Adipocyte (in vitro differentiated cells): ENCODE results near the gene KCNJ4.
"Not testable (repeated sequence)": the region's sequence is repeated elsewhere in the genome, so short reads cannot be mapped to it uniquely, and the experiment has no call there.

Experiments used
- DNase-seq: peaks from one replicate; pipeline ENCODE4 v3.0.0-alpha.2; 2015; ENCODE audit warnings: low read depth
- H3K27me3 ChIP-seq: replicated peaks from 2 replicates; pipeline ENCODE4 v1.7.0; 2013; ENCODE audit warnings: mild to moderate bottlenecking, low read length, moderate library complexity; ENCODE audit not compliant: control insufficient read depth, insufficient read depth
- H3K36me3 ChIP-seq: 2 replicates; pipeline ENCODE4 v1.7.0; 2013; ENCODE audit warnings: low read length, mild to moderate bottlenecking, moderate library complexity; ENCODE audit not compliant: control insufficient read depth, insufficient read depth, severe bottlenecking
- H3K4me1 ChIP-seq: 2 replicates; pipeline ENCODE4 v1.7.0; 2013; ENCODE audit warnings: mild to moderate bottlenecking, low read length, moderate library complexity; ENCODE audit not compliant: control insufficient read depth, insufficient read depth
- H3K4me3 ChIP-seq: 2 replicates; pipeline ENCODE4 v1.7.0; 2013; ENCODE audit warnings: mild to moderate bottlenecking, low read length, moderate library complexity
- H3K9ac ChIP-seq: 2 replicates; pipeline ENCODE4 v1.7.0; 2013; ENCODE audit warnings: mild to moderate bottlenecking, low read length, moderate library complexity
- H3K9me3 ChIP-seq: 2 replicates; pipeline ENCODE4 v1.7.0; 2013; ENCODE audit warnings: mild to moderate bottlenecking, low read length, moderate library complexity; ENCODE audit not compliant: control insufficient read depth

KCNJ4 gene

DNA sequence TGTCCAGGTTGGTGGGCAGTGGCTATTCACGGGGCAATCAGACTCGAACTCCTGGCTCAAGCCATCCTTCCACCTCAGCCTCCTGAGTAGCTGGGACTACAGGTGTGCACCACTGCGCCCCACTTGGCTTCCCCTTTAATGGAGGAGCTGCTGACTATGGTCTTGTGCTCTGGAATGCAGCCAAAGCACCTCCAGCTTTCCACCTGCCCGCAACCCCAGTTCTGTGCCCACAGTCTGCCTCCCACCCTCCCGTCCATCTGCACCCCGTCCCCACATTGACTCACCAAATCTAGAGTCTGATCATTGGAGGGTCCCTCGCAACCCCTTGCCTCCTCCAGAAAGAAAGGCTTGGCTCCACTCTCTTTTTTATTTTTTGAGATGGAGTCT is 41.0 kb downstream of the KCNJ4 start:
- Histone ChIP-seq H3K36me3 (no peaks in the 10 kb centered on the region), H3K9ac (no peak overlapping the region), H3K9me3 (no peaks in the 10 kb centered on the region), H3K4me3 (no peak overlapping the region), H3K4me1 (peaks cover 4% of the 10 kb centered on the region), H3K27me3 (peaks cover 11% of the 10 kb centered on the region)
- no peak for DNase-seq

DNA sequence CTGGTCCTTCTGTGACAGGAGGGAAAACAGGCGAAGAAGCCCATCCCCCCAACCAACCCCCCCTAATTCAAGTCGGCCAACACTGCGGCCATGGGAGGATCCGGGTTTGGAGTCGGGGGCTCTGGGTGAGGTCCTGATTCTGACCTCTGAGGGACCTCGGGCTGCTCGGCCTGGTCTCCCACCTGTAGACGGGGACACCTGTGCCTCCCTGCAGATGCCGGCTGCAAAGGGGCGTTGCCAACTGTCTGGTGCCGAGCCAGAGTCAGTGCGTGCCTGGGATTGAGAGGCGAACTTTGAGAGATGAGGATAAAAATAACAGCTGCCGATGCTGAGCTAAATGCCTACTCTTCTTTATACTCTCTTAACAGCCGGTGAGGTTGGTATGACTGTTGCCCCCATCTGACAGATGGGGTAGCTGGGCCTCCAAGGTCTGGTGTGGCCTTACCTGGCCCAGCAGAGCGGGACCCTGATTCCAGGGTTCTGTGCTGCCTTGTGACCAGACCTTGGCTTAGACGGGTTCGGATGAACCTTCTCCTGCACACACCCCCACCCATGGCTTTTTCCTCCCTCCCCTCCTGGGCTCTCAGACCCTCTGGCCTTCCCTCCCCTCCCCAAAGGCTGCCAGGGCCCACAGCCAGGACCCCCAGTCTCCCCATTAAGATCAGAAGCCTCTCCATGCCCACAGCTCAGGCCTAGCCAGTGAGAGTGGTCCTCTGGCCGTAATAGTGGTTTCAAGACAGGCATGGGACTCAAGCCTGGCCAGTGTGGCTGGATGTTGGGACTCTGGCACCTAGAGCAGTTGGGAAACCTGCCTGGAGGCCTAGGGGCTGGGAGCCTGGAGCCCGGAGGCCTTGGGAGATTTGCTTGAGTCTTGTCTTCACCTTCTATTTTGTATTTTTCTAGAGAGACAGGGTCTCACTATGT is 41.7 kb downstream of the KCNJ4 start:
- Histone ChIP-seq H3K9me3 (no peaks in the 10 kb centered on the region), H3K9ac (no peak overlapping the region), H3K27me3 (peaks cover 11% of the 10 kb centered on the region), H3K36me3 (no peaks in the 10 kb centered on the region), H3K4me1 (peaks cover 4% of the 10 kb centered on the region), H3K4me3 (no peak overlapping the region)
- DNase-seq: no peak

DNA sequence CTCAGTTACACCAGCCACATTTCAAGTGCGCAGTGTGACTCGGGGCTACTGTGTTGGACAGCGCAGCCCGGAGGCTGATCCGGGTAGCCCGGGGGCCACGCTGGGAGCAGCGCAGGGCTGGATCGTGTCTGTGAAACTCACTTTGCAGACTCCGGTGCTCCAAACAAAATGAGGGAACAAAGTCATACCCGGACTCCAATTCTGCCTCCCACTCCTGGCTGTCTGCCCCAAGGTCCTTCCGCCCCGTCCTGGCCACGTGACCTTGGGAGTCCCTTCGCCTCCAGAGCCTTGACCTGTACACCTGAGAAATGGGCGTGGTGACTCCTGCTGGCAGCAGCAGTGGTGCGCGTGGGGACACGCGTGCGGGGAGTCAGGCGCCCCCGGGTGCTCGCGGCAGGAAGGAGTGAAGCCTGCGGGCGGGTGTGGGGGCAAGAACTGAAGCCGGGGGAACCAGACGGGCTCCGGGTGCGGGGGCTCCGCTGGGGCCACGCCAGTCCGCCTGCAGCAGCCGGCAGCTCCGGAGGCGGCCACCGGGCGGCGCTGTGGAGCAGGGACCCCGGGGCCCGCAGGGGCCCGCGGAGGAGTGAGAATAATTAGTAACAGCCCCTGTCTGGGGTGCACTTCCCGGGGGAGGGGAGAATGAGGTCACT is 42.4 kb downstream of the KCNJ4 start:
- no peak for DNase-seq
- peak overlapping the region; percentile 19 for H3K4me3 ChIP-seq

DNA sequence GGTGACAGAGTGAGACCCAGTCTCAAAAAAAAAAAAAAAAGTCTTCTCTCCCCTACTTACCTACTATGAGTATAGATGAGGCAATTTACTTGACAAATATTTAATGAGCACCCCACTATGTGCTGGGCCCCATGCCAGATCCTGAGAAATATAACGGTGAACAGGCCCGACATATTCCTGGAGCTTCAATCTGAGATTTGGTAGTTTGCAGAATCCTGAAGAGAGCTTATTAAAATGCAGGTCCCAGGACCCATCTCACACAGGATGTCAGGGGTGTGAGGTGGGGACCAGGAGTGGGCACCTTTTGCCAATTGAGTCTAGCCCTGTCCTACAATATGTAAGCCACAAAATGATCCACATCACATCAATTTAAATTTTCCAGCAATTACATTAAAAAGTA is 44.0 kb downstream of the KCNJ4 start:
- no peak for DNase-seq
- Histone ChIP-seq H3K27me3 (peaks cover 8% of the 10 kb centered on the region), H3K4me3 (no peak overlapping the region), H3K9me3 (no peaks in the 10 kb centered on the region), H3K4me1 (peaks cover 4% of the 10 kb centered on the region), H3K36me3 (no peaks in the 10 kb centered on the region), H3K9ac (no peak overlapping the region)

More for the DNA sequence above, 42.4 kb downstream of the KCNJ4 start:
- H3K4me1 ChIP-seq: peaks cover 4% of the 10 kb centered on the region
- no peaks in the 10 kb centered on the region for H3K36me3 ChIP-seq
- peaks cover 11% of the 10 kb centered on the region for H3K27me3 ChIP-seq
- no peaks in the 10 kb centered on the region for H3K9me3 ChIP-seq
- H3K9ac ChIP-seq: no peak overlapping the region

DNA sequence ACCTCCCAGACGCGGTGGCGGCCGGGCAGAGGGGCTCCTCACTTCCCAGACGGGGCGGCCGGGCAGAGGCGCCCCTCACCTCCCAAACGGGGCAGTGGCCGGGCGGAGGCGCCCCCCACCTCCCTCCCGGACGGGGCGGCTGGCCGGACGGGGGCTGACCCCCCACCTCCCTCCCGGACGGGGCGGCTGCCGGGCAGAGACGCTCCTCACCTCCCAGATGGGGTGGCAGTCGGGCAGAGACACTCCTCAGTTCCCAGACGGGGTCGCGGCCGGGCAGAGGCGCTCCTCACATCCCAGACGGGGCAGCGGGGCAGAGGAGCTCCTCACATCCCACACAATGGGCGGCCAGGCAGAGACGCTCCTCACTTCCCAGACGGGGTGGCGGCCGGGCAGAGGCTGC is 45.1 kb downstream of the KCNJ4 start:
- not testable (repeated sequence) for H3K4me3 ChIP-seq, DNase-seq, H3K36me3 ChIP-seq, H3K4me1 ChIP-seq, H3K27me3 ChIP-seq, H3K9ac ChIP-seq, H3K9me3 ChIP-seq

DNA sequence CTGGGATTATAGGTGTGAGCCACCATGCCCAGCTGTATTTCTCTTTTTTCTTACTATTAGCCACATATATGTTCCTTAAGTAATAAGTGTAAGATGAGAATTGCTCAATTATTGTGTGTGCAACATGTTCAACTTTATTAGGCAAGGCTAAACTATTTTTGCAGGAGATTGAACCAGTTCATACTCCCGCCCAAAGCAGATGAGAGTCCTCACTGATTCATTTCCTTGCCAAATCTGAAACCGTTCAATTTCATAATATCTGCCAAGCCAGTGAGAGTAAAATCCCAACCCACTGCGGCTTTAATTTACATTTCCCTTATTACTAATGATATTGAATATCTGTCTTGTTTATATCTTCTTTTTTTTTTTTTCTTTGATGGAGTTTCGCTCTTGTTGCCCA is 48.4 kb downstream of the KCNJ4 start:
- Histone ChIP-seq H3K4me3 (no peak overlapping the region), H3K4me1 (no peaks in the 10 kb centered on the region), H3K36me3 (no peaks in the 10 kb centered on the region), H3K9me3 (no peaks in the 10 kb centered on the region), H3K27me3 (peaks cover 14% of the 10 kb centered on the region), H3K9ac (no peak overlapping the region)
- no peak for DNase-seq

DNA sequence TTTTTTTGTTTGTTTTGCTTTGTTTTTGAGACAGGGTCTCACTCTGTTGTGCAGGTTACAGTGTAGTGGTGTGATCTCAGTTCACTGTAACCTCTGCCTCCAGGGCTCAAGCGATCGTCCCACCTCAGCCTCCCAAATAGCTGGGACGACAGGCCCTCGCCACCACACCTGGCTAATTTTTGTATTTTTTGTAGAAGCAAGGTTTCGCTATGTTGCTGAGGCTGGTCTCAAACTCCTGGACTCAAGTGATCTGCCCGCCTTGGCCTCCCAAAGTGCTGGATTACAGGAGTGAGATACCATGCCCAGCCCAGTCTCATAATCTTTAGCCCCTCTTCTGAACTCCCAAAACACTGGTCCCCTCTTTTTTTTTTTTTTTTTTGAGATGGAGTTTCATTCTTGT is 50.6 kb downstream of the KCNJ4 start:
- Histone ChIP-seq H3K27me3 (peaks cover 14% of the 10 kb centered on the region), H3K4me3 (no peak overlapping the region), H3K4me1 (peaks cover 11% of the 10 kb centered on the region), H3K9me3 (no peaks in the 10 kb centered on the region), H3K36me3 (no peaks in the 10 kb centered on the region), H3K9ac (no peak overlapping the region)
- no peak for DNase-seq

DNA sequence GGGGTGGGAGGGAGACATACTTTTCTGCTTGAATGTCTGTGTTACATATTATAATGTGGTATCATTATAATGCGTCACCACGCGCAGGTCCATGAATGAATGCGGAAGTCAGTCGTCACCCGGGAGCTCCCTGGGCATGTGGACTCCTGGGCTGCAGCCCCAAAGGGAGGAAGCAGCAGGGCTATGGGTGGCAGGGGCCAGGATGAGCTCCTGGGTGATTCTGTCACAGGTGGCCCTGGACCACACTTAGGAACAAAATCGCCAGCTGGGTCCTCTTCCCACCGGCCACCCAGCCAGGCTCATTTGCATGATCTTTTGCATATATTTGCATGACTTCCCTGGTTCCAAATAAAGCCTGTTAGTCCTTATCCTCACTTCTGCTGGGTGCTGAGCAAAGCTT is 51.2 kb downstream of the KCNJ4 start:
- Histone ChIP-seq H3K27me3 (peaks cover 14% of the 10 kb centered on the region), H3K36me3 (no peaks in the 10 kb centered on the region), H3K9me3 (no peaks in the 10 kb centered on the region)

DNA sequence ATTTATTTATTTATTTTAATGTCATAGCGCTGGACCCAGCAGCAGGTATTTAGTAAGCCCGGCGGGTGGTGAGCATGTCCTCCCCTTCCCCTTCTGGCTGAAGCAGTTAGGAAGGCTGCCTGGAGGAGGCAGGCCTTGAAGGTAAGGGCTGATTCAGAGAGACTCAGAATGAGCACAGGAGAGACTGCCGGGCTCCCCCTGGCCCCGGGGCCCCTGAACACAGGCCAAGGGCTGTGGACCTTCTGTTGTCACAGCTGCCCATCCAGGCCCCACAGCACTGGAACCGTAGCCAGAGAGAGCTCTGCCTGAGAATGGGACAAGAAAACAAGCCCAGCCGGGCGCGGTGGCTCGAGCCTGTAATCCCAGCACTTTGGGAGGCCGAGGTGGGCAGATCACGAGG is 52.8 kb downstream of the KCNJ4 start:
- H3K9ac ChIP-seq: no peak overlapping the region
- DNase-seq: no peak
- H3K27me3 ChIP-seq: peaks cover 14% of the 10 kb centered on the region
- H3K9me3 ChIP-seq: no peaks in the 10 kb centered on the region
- no peak overlapping the region for H3K4me3 ChIP-seq
- no peaks in the 10 kb centered on the region for H3K36me3 ChIP-seq
- H3K4me1 ChIP-seq: peaks cover 11% of the 10 kb centered on the region

More for the DNA sequence above, 51.2 kb downstream of the KCNJ4 start:
- H3K9ac ChIP-seq: no peak overlapping the region
- no peak overlapping the region for H3K4me3 ChIP-seq
- H3K4me1 ChIP-seq: peaks cover 11% of the 10 kb centered on the region
- no peak for DNase-seq

DNA sequence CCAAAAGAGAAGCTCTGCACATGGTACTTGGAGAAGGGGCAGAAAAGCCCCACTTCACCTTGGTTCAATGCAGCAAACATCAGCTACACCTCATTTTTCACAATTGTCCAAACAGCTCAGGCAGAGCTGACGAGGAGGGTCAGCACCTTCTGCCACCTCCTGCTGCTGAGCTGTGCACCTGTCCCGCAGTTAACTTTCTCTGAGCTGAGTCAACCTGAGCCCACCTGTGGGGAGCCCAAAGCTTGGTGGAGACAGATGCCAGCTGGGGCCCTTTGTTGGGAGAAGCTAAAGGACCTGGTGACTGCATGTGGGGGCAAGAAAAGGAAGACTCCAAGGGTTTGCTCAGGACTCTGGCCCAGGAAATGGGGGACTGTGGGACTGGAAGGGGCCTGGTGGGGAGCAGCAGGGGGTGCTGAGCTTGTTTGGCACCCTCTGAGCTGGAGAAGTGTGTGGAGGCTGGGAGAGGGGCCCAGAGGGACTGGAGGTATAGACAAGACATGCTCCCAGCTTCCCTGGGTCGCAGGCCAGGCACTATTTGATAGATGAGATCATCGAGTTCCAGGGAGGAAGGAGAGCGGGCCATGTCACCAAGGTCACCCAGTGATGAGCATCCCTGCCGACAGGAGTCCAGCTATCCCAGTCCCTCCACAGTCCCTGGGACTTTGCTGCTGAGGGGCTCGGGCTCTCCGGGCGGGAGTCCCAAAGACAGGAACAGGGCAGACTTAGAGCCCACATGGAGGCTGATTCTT is 53.5 kb downstream of the KCNJ4 start:
- no peak for DNase-seq
- H3K27me3 ChIP-seq: peaks cover 14% of the 10 kb centered on the region
- no peak overlapping the region for H3K4me3 ChIP-seq

DNA sequence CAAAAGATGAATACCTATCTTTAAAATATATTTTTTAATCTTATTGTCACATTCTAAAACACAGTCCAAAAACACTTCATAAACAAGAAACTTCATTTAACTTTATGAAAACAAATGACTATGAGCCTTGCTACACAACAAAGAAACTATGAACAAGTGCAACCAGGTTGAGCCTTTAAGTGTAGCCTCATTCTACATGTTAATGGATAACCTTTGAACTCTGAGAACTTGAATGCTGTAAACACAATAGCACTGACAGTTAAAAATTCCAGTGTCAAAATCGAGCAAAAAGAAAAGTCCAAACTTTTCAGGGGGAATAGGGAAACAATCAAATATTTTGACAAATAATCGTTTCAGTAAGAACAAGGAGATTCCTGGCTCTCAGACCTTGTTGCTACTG is 54.7 kb downstream of the KCNJ4 start:
- peaks cover 14% of the 10 kb centered on the region for H3K4me1 ChIP-seq
- peaks cover 14% of the 10 kb centered on the region for H3K27me3 ChIP-seq
- peak overlapping the region; percentile 83 for H3K9ac ChIP-seq
- H3K36me3 ChIP-seq, H3K9me3 ChIP-seq, DNase-seq, H3K4me3 ChIP-seq: not testable (repeated sequence)

More for the DNA sequence above, 53.5 kb downstream of the KCNJ4 start:
- peaks cover 11% of the 10 kb centered on the region for H3K4me1 ChIP-seq
- no peaks in the 10 kb centered on the region for H3K9me3 ChIP-seq
- no peak overlapping the region for H3K9ac ChIP-seq
- H3K36me3 ChIP-seq: no peaks in the 10 kb centered on the region
